Measurements from ENCODE around the gene KLRC4.
"Not testable (repeated sequence)": the region's sequence is repeated elsewhere in the genome, so short reads cannot be mapped to it uniquely, and the experiment has no call there.

Gene KLRC4

DNA sequence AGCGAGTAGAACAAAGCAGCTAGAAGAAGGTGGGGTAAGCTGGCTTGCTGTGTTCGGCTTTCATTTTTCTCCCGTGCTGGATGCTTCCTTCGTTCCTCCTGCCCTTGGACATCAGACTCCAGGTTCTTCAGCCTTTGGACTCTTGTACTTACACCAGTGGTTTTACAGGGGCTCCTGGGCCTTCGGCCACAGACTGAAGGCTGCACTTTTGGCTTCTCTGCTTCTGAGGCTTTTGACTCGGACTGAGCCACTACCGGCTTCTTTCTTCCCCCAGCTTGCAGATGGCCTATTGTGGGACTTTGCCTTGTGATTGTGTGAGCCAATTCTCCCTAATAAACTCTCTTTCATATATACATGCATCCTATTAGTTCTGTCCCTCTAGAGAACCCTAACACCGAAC is 16.4 kb upstream of the KLRC4 start:
- H3K9ac ChIP-seq (ENCODE audit: insufficient read length); H3K27ac ChIP-seq; H3K36me3 ChIP-seq (ENCODE audit: insufficient read depth, low read length); H3K9me3 ChIP-seq (ENCODE audit: low read depth, low read length); H3K4me3 ChIP-seq; DNase-seq (ENCODE audit: low read depth, low spot score): not testable (repeated sequence)

- H3K27ac ChIP-seq; H3K4me3 ChIP-seq; H3K9ac ChIP-seq (ENCODE audit: insufficient read length); H3K36me3 ChIP-seq (ENCODE audit: insufficient read depth, low read length); DNase-seq (ENCODE audit: low read depth, low spot score); H3K9me3 ChIP-seq (ENCODE audit: low read depth, low read length): not testable (repeated sequence)
These were observed 14.8 kb upstream of the KLRC4 start for GRCh38 chr12:10424260-10424899.

- not testable (repeated sequence) for DNase-seq (ENCODE audit: low read depth, low spot score); H3K9ac ChIP-seq (ENCODE audit: insufficient read length); H3K27ac ChIP-seq; H3K36me3 ChIP-seq (ENCODE audit: insufficient read depth, low read length); H3K4me3 ChIP-seq; H3K9me3 ChIP-seq (ENCODE audit: low read depth, low read length)
These were observed 12.6 kb upstream of the KLRC4 start for GRCh38 chr12:10422159-10422558.

GRCh38 chr12:10420334-10420733 is 10.8 kb upstream of the KLRC4 start, which contains the start of gene KLRC3:
Gene KLRC3 (minus strand): TSS chr12:10420595. CDS start chr12:10420550, 45 bp downstream.
- not testable (repeated sequence) for H3K9me3 ChIP-seq (ENCODE audit: low read depth, low read length); DNase-seq (ENCODE audit: low read depth, low spot score); H3K27ac ChIP-seq; H3K9ac ChIP-seq (ENCODE audit: insufficient read length); H3K36me3 ChIP-seq (ENCODE audit: insufficient read depth, low read length); H3K4me3 ChIP-seq

- H3K36me3 ChIP-seq (ENCODE audit: insufficient read depth, low read length): no peaks in the 10 kb centered on the region
- TF ChIP-seq FOXP2 (optimal IDR thresholded peaks at IDR 0.05; ENCODE audit: control extremely low read depth, extremely low read length, insufficient read depth): no peak
- no peak for TF ChIP-seq POLR2AphosphoS5 (IDR thresholded peaks at IDR 0.05; ENCODE audit: borderline replicate concordance, low read depth, low read length)
- TF ChIP-seq EZH2 (IDR thresholded peaks at IDR 0.05): no peak
- no peak overlapping the region for H3K9ac ChIP-seq (ENCODE audit: insufficient read length)
- peaks cover 5% of the 10 kb centered on the region; the same call in 1 of the 2 replicates for H3K9me3 ChIP-seq (ENCODE audit: low read depth, low read length)
- no peak for DNase-seq (ENCODE audit: low read depth, low spot score)
- H3K4me3 ChIP-seq: no peak overlapping the region
- no peak overlapping the region for H3K27ac ChIP-seq
These were observed 715 bp downstream of the KLRC4 start for GRCh38 chr12:10408842-10409241.

DNA sequence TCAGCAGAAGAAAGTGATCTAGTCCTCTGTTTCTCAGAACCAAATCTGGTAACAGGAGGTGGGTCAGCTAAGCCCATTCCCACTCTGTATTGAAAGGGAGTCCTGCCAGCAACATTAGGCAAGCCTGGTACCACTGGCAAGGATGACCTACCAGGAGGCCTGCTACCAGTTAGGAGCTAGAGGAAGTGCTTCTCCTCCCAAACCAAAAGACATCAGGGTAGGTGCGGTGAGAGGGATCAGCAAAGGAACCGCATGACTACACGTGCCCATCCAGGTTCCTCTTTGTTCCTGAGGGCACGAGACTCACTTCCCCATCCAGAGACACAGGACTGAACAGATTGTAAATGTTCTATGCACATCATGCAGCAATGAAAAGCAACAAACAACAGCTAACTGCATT is 2.8 kb downstream of the KLRC4 start:
- Histone ChIP-seq H3K36me3 (ENCODE audit: insufficient read depth, low read length) (no peaks in the 10 kb centered on the region), H3K9me3 (ENCODE audit: low read depth, low read length) (peaks cover 5% of the 10 kb centered on the region; the same call in 1 of the 2 replicates), H3K27ac (no peak overlapping the region), H3K9ac (ENCODE audit: insufficient read length) (no peak overlapping the region), H3K4me3 (no peak overlapping the region)
- no peak for TF ChIP-seq FOXP2 (optimal IDR thresholded peaks at IDR 0.05; ENCODE audit: control extremely low read depth, extremely low read length, insufficient read depth)
- TF ChIP-seq EZH2 (IDR thresholded peaks at IDR 0.05): no peak
- no peak for TF ChIP-seq POLR2AphosphoS5 (IDR thresholded peaks at IDR 0.05; ENCODE audit: borderline replicate concordance, low read depth, low read length)
- DNase-seq (ENCODE audit: low read depth, low spot score): no peak

- Histone ChIP-seq H3K9me3 (ENCODE audit: low read depth, low read length) (peaks cover 5% of the 10 kb centered on the region; the same call in 1 of the 2 replicates), H3K36me3 (ENCODE audit: insufficient read depth, low read length) (no peaks in the 10 kb centered on the region), H3K27ac (no peak overlapping the region), H3K4me3 (no peak overlapping the region), H3K9ac (ENCODE audit: insufficient read length) (no peak overlapping the region)
- TF ChIP-seq POLR2AphosphoS5 (IDR thresholded peaks at IDR 0.05; ENCODE audit: borderline replicate concordance, low read depth, low read length): no peak
- no peak for TF ChIP-seq EZH2 (IDR thresholded peaks at IDR 0.05)
- no peak for TF ChIP-seq FOXP2 (optimal IDR thresholded peaks at IDR 0.05; ENCODE audit: control extremely low read depth, extremely low read length, insufficient read depth)
- DNase-seq (ENCODE audit: low read depth, low spot score): no peak
These were observed 4.3 kb downstream of the KLRC4 start for GRCh38 chr12:10405294-10405693.

DNA sequence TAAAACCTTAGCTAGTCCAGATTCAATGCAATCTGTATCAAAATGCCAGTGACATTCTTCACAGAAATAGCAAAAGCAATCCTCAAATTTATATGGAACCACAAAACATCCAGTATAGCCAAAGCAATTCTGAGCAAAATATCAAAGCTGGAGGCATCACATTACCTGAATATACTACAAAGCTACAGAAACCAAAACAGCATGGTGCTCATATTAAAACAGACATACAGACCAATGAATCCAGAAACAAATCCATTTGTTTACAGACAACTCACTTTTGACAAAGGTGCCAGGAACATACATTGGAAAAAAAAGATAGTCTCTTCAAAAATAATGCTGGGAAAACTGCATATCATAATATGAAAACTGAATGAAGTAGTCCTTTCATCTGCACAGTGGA is 4.8 kb downstream of the KLRC4 start:
- no peaks in the 10 kb centered on the region for H3K36me3 ChIP-seq (ENCODE audit: insufficient read depth, low read length)
- TF ChIP-seq FOXP2 (optimal IDR thresholded peaks at IDR 0.05; ENCODE audit: control extremely low read depth, extremely low read length, insufficient read depth): no peak
- TF ChIP-seq EZH2 (IDR thresholded peaks at IDR 0.05): no peak
- DNase-seq (ENCODE audit: low read depth, low spot score): no peak
- no peak overlapping the region for H3K4me3 ChIP-seq
- peaks cover 5% of the 10 kb centered on the region; the same call in 1 of the 2 replicates for H3K9me3 ChIP-seq (ENCODE audit: low read depth, low read length)
- H3K9ac ChIP-seq (ENCODE audit: insufficient read length): no peak overlapping the region
- H3K27ac ChIP-seq: no peak overlapping the region

- Histone ChIP-seq H3K9me3 (ENCODE audit: low read depth, low read length) (peaks cover 5% of the 10 kb centered on the region; the same call in 1 of the 2 replicates), H3K4me3 (no peak overlapping the region), H3K27ac (no peak overlapping the region), H3K9ac (ENCODE audit: insufficient read length) (no peak overlapping the region), H3K36me3 (ENCODE audit: insufficient read depth, low read length) (no peaks in the 10 kb centered on the region)
- TF ChIP-seq FOXP2 (optimal IDR thresholded peaks at IDR 0.05; ENCODE audit: control extremely low read depth, extremely low read length, insufficient read depth): no peak
- no peak for TF ChIP-seq EZH2 (IDR thresholded peaks at IDR 0.05)
- TF ChIP-seq POLR2AphosphoS5 (IDR thresholded peaks at IDR 0.05; ENCODE audit: borderline replicate concordance, low read depth, low read length): no peak
- DNase-seq (ENCODE audit: low read depth, low spot score): no peak
These were observed 8.7 kb downstream of the KLRC4 start for GRCh38 chr12:10400829-10401228.

All from SK-N-MC (cell line).